ENCODE data around the gene TOMM20L.
A peak's percentile ranks its signal among the peaks of the same experiment; 100 is the strongest.
"Not testable (repeated sequence)": the region's sequence is repeated elsewhere in the genome, so short reads cannot be mapped to it uniquely, and the experiment has no call there.

The TOMM20L gene

DNA sequence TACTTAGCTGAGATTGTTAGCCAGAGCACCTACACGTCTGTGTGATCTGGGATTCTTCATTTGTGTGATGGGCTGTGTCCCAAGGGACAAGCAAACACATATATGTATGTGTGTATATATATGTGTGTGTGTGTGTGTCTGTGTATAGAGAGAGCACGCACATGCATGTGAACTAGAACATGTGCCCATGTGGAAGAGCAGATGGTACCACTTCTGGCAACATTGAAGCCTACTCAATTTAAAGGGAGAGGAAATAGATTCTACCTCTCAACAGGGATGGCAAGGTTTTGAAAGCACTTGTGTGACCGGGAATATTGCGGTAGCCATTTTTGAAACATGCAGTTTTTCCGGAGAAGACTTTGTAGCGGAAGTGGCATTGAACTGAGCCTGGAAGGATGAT, 1.4 kb downstream of the TOMM20L start:
- H3K36me3 ChIP-seq (ENCODE audit: control insufficient read depth, insufficient read depth, low read length): no peaks in the 10 kb centered on the region
- no peak overlapping the region for H3K27ac ChIP-seq (ENCODE audit: low read depth, low read length)
- H3K27me3 ChIP-seq (ENCODE audit: control insufficient read depth, insufficient read depth, low read length): no peaks in the 10 kb centered on the region
- H3K4me3 ChIP-seq (ENCODE audit: low read length): no peak overlapping the region
- H3K4me1 ChIP-seq (ENCODE audit: control insufficient read depth, insufficient read depth, low read length): no peaks in the 10 kb centered on the region
- no peak overlapping the region for H3K9ac ChIP-seq (ENCODE audit: low read length)

- Histone ChIP-seq H3K4me1 (ENCODE audit: control insufficient read depth, insufficient read depth, low read length) (no peaks in the 10 kb centered on the region), H3K27ac (ENCODE audit: low read depth, low read length) (no peak overlapping the region), H3K9ac (ENCODE audit: low read length) (no peak overlapping the region), H3K36me3 (ENCODE audit: control insufficient read depth, insufficient read depth, low read length) (no peaks in the 10 kb centered on the region), H3K4me3 (ENCODE audit: low read length) (no peak overlapping the region), H3K27me3 (ENCODE audit: control insufficient read depth, insufficient read depth, low read length) (no peaks in the 10 kb centered on the region)
These were observed 2.8 kb downstream of the TOMM20L start for GRCh38 chr14:58398495-58398894.

- H3K27ac ChIP-seq (ENCODE audit: low read depth, low read length): no peak overlapping the region
- no peaks in the 10 kb centered on the region for H3K36me3 ChIP-seq (ENCODE audit: control insufficient read depth, insufficient read depth, low read length)
- H3K4me3 ChIP-seq (ENCODE audit: low read length): no peak overlapping the region
- H3K9ac ChIP-seq (ENCODE audit: low read length): no peak overlapping the region
- no peaks in the 10 kb centered on the region for H3K27me3 ChIP-seq (ENCODE audit: control insufficient read depth, insufficient read depth, low read length)
- no peaks in the 10 kb centered on the region for H3K4me1 ChIP-seq (ENCODE audit: control insufficient read depth, insufficient read depth, low read length)
These were observed 3.2 kb downstream of the TOMM20L start for GRCh38 chr14:58398895-58399294.

GRCh38 chr14:58401587-58401986, 5.9 kb downstream of the TOMM20L start:
- Histone ChIP-seq H3K36me3 (ENCODE audit: control insufficient read depth, insufficient read depth, low read length) (no peaks in the 10 kb centered on the region), H3K4me3 (ENCODE audit: low read length) (no peak overlapping the region), H3K27me3 (ENCODE audit: control insufficient read depth, insufficient read depth, low read length) (no peaks in the 10 kb centered on the region), H3K27ac (ENCODE audit: low read depth, low read length) (no peak overlapping the region), H3K4me1 (ENCODE audit: control insufficient read depth, insufficient read depth, low read length) (no peaks in the 10 kb centered on the region), H3K9ac (ENCODE audit: low read length) (no peak overlapping the region)

DNA sequence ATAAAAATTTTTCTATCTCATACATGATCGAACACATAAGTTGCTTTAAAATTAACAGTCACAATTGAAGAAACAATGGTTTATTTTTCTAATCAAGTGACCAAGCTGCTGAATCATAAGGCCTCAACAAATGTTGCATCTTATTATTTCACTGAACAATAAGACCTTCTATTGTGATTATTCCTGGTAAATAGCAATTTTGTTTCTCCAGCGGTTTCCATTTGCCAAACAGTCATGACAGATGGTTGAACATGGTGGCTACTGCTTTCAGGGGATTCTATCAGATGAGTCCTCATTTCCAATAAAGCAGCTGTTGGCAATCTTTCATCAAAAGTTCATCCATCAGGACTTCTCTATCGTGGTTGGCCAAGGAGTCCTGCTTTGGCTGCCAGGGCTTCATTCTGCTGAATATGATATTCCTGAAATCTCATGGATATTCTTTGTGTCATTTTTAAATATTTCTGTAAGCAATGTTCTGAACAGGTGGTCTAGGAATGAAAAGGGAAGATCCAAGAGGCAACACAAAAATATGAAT, 13.0 kb downstream of the TOMM20L start:
- Histone ChIP-seq H3K27ac (ENCODE audit: low read depth, low read length) (no peak overlapping the region), H3K4me3 (ENCODE audit: low read length) (no peak overlapping the region)

DNA sequence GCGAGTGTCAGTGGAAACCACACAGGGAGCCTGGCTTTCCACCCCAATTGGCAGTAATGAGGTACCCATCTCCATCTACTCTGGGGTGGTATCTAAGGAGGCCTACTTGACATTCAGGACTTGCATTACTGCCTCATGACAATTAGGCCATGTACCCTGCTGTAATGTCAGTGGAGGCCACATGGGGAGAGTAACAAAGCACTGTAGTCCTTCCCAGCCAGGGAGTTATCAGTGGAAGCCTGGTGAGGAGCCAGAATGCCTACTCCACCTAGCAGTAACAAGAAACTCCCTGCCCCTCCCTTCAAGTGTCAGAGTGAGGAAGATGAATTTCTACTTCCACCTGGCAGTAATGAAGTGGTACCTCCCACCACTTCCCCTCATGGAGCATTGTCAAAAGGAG, 19.1 kb downstream of the TOMM20L start:
- H3K27me3 ChIP-seq (ENCODE audit: control insufficient read depth, insufficient read depth, low read length): no peaks in the 10 kb centered on the region
- no peak overlapping the region for H3K9ac ChIP-seq (ENCODE audit: low read length)
- no peak overlapping the region for H3K4me3 ChIP-seq (ENCODE audit: low read length)
- H3K36me3 ChIP-seq (ENCODE audit: control insufficient read depth, insufficient read depth, low read length): peaks cover 6% of the 10 kb centered on the region
- H3K27ac ChIP-seq (ENCODE audit: low read depth, low read length): no peak overlapping the region
- no peaks in the 10 kb centered on the region for H3K4me1 ChIP-seq (ENCODE audit: control insufficient read depth, insufficient read depth, low read length)

More for the DNA sequence above, 13.0 kb downstream of the TOMM20L start:
- H3K36me3 ChIP-seq (ENCODE audit: control insufficient read depth, insufficient read depth, low read length): peaks cover 13% of the 10 kb centered on the region
- no peak overlapping the region for H3K9ac ChIP-seq (ENCODE audit: low read length)
- H3K27me3 ChIP-seq (ENCODE audit: control insufficient read depth, insufficient read depth, low read length): no peaks in the 10 kb centered on the region
- no peaks in the 10 kb centered on the region for H3K4me1 ChIP-seq (ENCODE audit: control insufficient read depth, insufficient read depth, low read length)

- Histone ChIP-seq H3K9ac (ENCODE audit: low read length) (no peak overlapping the region), H3K4me1 (ENCODE audit: control insufficient read depth, insufficient read depth, low read length) (no peaks in the 10 kb centered on the region), H3K4me3 (ENCODE audit: low read length) (no peak overlapping the region), H3K27me3 (ENCODE audit: control insufficient read depth, insufficient read depth, low read length) (no peaks in the 10 kb centered on the region), H3K36me3 (ENCODE audit: control insufficient read depth, insufficient read depth, low read length) (peaks cover 2% of the 10 kb centered on the region), H3K27ac (ENCODE audit: low read depth, low read length) (no peak overlapping the region)
These were observed 20.2 kb downstream of the TOMM20L start for GRCh38 chr14:58415636-58416547.

DNA sequence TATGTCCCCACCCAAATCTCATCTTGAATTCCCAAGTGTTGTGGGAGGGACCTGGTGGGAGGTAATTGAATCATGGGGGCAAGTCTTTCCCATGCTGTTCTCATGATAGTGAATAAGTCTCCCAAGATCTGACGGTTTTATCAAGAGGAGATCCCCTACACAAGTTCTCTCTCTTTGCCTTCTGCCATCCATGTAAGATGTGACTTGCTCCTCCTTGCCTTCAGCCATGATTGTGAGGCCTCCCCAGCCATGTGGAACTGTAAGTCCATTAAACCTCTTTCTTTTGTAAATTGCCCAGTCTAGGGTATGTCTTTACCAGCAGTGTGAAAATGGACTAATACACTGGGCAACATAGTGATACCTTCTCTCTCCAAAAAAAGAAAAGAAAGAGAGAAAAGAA, 21.2 kb downstream of the TOMM20L start:
- H3K4me3 ChIP-seq (ENCODE audit: low read length); H3K36me3 ChIP-seq (ENCODE audit: control insufficient read depth, insufficient read depth, low read length); H3K27ac ChIP-seq (ENCODE audit: low read depth, low read length); H3K4me1 ChIP-seq (ENCODE audit: control insufficient read depth, insufficient read depth, low read length); H3K27me3 ChIP-seq (ENCODE audit: control insufficient read depth, insufficient read depth, low read length); H3K9ac ChIP-seq (ENCODE audit: low read length): not testable (repeated sequence)

- peak overlapping the region; percentile 97 for H3K27ac ChIP-seq (ENCODE audit: low read depth, low read length)
- H3K4me1 ChIP-seq (ENCODE audit: control insufficient read depth, insufficient read depth, low read length): peaks cover 11% of the 10 kb centered on the region
- H3K27me3 ChIP-seq (ENCODE audit: control insufficient read depth, insufficient read depth, low read length): no peaks in the 10 kb centered on the region
- H3K9ac ChIP-seq (ENCODE audit: low read length): peak overlapping the region; percentile 89
- H3K4me3 ChIP-seq (ENCODE audit: low read length): peak overlapping the region; percentile 98
- no peaks in the 10 kb centered on the region for H3K36me3 ChIP-seq (ENCODE audit: control insufficient read depth, insufficient read depth, low read length)
These were observed 31.0 kb downstream of the TOMM20L start for GRCh38 chr14:58426670-58427280.

GRCh38 chr14:58427281-58428117, 31.8 kb downstream of the TOMM20L start, which contains the start of the genes KIAA0586 and TIMM9:
TSS of gene KIAA0586 (plus strand) at chr14:58427719. CDS start at chr14:58428265, 546 bp downstream.
TSS of gene TIMM9 (minus strand) at chr14:58427531. CDS start at chr14:58411945, 15,586 bp downstream.
- Histone ChIP-seq H3K36me3 (ENCODE audit: control insufficient read depth, insufficient read depth, low read length) (no peaks in the 10 kb centered on the region), H3K27me3 (ENCODE audit: control insufficient read depth, insufficient read depth, low read length) (no peaks in the 10 kb centered on the region), H3K27ac (ENCODE audit: low read depth, low read length) (peak within 1 kb of the TSS; percentile 97), H3K4me1 (ENCODE audit: control insufficient read depth, insufficient read depth, low read length) (peaks cover 11% of the 10 kb centered on the region), H3K4me3 (ENCODE audit: low read length) (peak within 1 kb of the TSS; percentile 98), H3K9ac (ENCODE audit: low read length) (peak within 1 kb of the TSS; percentile 89)

- H3K4me1 ChIP-seq (ENCODE audit: control insufficient read depth, insufficient read depth, low read length): peaks cover 11% of the 10 kb centered on the region
These were observed 32.5 kb downstream of the TOMM20L start for GRCh38 chr14:58428118-58428683.

More at GRCh38 chr14:58428118-58428683, 32.5 kb downstream of the TOMM20L start:
- H3K9ac ChIP-seq (ENCODE audit: low read length): peak overlapping the region; percentile 26
- no peaks in the 10 kb centered on the region for H3K36me3 ChIP-seq (ENCODE audit: control insufficient read depth, insufficient read depth, low read length)
- peak overlapping the region; percentile 98 for H3K4me3 ChIP-seq (ENCODE audit: low read length)
- H3K27me3 ChIP-seq (ENCODE audit: control insufficient read depth, insufficient read depth, low read length): no peaks in the 10 kb centered on the region
- H3K27ac ChIP-seq (ENCODE audit: low read depth, low read length): peak overlapping the region; percentile 97

Data from rectal smooth muscle tissue (tissue), 1 donor.